ENCODE results near the gene PIGN.

PIGN gene

DNA sequence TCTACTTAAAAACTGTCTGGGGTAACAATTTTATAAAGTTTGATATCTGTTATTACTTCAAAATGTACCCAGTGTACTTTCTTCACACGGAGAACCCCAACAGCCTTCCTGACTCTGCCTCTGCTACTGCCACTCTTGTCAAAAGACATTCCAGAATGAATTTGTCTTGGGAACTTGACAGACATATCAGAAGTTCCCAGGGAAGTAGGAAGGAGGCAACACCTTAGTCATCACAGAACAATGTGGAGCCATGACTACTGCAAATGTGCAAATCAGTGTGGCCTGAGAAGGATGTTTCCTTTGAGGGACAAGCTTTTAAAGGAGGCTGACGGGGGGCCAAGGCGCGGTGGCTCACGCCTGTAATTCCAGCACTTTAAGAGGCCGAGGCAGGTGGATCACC is 160.3 kb downstream of the PIGN start:
- no peak for DNase-seq (ENCODE audit: insufficient read length)
- FAIRE-seq: no peak
- TF ChIP-seq POLR2AphosphoS5 (IDR thresholded peaks at IDR 0.05; ENCODE audit: low read depth, low read length): no peak
- TF ChIP-seq POLR2A (IDR thresholded peaks at IDR 0.05; ENCODE audit: low read depth, low read length): no peak
- TF ChIP-seq TAF1 (IDR thresholded peaks at IDR 0.05; ENCODE audit: borderline replicate concordance, low read depth, low read length): no peak

DNA sequence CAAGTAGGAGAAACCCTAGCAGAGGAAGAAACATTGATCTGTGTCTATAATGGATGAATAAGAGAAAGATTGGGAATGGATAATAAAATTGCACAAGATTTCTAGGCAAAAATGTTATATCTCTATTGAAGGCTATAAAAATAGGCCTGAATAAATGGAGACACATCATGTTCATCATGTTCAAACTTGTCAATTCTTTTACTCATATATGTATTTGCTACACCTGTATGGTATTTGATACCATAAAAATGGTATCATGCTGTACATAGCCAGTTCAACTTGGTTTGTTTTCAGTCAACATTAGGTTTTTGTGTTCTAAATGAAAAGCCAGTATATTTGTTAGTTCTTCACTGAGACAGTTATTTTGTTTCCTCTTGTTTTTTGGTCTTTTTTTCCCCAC is 161.9 kb downstream of the PIGN start:
- TF ChIP-seq POLR2AphosphoS5 (IDR thresholded peaks at IDR 0.05; ENCODE audit: low read depth, low read length) (no peak), POLR2A (IDR thresholded peaks at IDR 0.05; ENCODE audit: low read depth, low read length) (no peak), TAF1 (IDR thresholded peaks at IDR 0.05; ENCODE audit: borderline replicate concordance, low read depth, low read length) (no peak)
- DNase-seq (ENCODE audit: insufficient read length) (no peak), FAIRE-seq (no peak)

- DNase-seq (ENCODE audit: insufficient read length): no peak
- TF ChIP-seq TAF1 (IDR thresholded peaks at IDR 0.05; ENCODE audit: borderline replicate concordance, low read depth, low read length): no peak
- no peak for FAIRE-seq
Measured at GRCh38 chr18:62023536-62023935, 163.3 kb downstream of the PIGN start.

DNA sequence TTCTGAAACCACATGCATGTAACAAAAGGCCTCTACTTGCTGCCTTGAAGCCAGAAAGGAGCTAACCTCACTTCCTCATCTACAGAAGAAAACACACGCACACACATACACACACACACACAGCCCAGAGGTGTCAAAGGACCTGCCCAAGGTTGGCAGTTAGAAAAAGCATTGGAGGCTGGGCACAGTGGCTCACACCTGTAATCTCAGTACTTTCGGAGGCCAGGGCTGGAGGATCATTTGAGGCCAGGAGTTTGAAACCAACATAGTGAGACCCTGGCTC is 168.2 kb downstream of the PIGN start:
- TF ChIP-seq POLR2AphosphoS5 (IDR thresholded peaks at IDR 0.05; ENCODE audit: low read depth, low read length) (no peak), TAF1 (IDR thresholded peaks at IDR 0.05; ENCODE audit: borderline replicate concordance, low read depth, low read length) (no peak), POLR2A (IDR thresholded peaks at IDR 0.05; ENCODE audit: low read depth, low read length) (no peak)
- FAIRE-seq (no peak), DNase-seq (ENCODE audit: insufficient read length) (no peak)

- DNase-seq (ENCODE audit: insufficient read length) (no peak), FAIRE-seq (no peak)
- TF ChIP-seq POLR2A (IDR thresholded peaks at IDR 0.05; ENCODE audit: low read depth, low read length) (no peak), POLR2AphosphoS5 (IDR thresholded peaks at IDR 0.05; ENCODE audit: low read depth, low read length) (no peak), TAF1 (IDR thresholded peaks at IDR 0.05; ENCODE audit: borderline replicate concordance, low read depth, low read length) (no peak)
Measured at GRCh38 chr18:62018034-62018758, 168.7 kb downstream of the PIGN start.

DNA sequence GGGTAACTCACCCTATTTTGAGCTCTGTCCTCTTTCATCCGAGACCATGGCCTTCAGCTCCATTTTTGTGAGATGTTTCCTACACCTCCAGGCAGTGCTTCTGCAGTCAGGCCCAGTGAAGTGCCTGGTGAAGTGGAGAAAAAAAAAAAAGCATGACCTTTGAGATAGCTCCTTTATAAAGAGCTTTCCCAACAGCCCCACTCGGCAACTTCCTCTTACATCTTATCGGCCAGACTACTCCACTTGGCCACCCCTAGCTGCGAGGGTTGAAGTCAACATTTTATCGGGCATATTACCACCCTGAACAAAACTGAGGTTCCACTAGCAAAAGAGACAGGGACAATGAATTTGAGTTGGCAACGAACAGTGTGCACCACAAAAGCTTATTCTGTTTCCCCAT is 169.2 kb downstream of the PIGN start:
- no peak for DNase-seq (ENCODE audit: insufficient read length)
- FAIRE-seq: no peak
- TF ChIP-seq POLR2AphosphoS5 (IDR thresholded peaks at IDR 0.05; ENCODE audit: low read depth, low read length) (no peak), POLR2A (IDR thresholded peaks at IDR 0.05; ENCODE audit: low read depth, low read length) (no peak), TAF1 (IDR thresholded peaks at IDR 0.05; ENCODE audit: borderline replicate concordance, low read depth, low read length) (no peak)

DNA sequence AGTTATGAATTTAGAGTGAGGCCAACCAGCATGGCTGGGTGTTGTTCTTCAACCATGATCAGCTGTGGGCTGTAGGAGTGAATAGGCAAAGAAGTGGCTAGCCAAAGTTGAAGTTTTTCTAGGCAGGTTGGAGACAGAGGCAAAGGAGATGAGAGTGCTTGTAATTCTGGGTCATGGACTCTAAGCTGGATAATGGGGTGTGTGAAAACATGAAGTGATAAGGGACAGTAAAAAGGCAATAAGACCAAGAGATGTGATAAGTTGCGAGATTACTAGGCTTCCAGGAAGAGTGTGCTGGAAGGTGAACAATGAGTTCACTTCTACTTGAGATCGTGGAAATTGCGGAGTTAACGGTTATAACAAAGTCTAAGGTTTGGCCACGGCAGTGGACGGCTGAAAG is 175.4 kb downstream of the PIGN start:
- no peak for TF ChIP-seq TAF1 (IDR thresholded peaks at IDR 0.05; ENCODE audit: borderline replicate concordance, low read depth, low read length)
- no peak for TF ChIP-seq POLR2A (IDR thresholded peaks at IDR 0.05; ENCODE audit: low read depth, low read length)
- TF ChIP-seq POLR2AphosphoS5 (IDR thresholded peaks at IDR 0.05; ENCODE audit: low read depth, low read length): no peak
- FAIRE-seq (no peak), DNase-seq (ENCODE audit: insufficient read length) (no peak)

DNA sequence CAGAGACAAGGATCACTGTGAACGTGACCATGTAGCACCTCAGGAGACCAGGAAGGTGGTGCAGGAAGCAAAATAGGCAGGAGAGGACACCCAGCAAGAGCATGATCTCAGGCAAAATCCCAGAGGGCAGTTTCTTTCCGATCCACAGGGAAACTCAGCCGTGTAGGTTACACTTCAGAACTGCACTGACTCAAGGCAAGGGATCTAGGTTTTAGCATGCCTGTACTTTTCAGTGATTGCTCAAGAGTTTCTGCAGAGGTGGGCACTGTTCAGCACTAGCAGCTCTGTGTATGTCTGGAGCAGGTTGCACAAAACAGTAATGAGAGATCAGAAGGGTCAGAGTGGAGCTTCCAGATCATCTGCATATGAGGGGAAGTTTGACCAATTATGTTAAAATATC is 177.3 kb downstream of the PIGN start:
- DNase-seq (ENCODE audit: insufficient read length) (no peak), FAIRE-seq (no peak)
- no peak for TF ChIP-seq POLR2A (IDR thresholded peaks at IDR 0.05; ENCODE audit: low read depth, low read length)
- no peak for TF ChIP-seq TAF1 (IDR thresholded peaks at IDR 0.05; ENCODE audit: borderline replicate concordance, low read depth, low read length)
- no peak for TF ChIP-seq POLR2AphosphoS5 (IDR thresholded peaks at IDR 0.05; ENCODE audit: low read depth, low read length)

- TF ChIP-seq POLR2AphosphoS5 (IDR thresholded peaks at IDR 0.05; ENCODE audit: low read depth, low read length) (no peak), POLR2A (IDR thresholded peaks at IDR 0.05; ENCODE audit: low read depth, low read length) (no peak), TAF1 (IDR thresholded peaks at IDR 0.05; ENCODE audit: borderline replicate concordance, low read depth, low read length) (no peak)
- FAIRE-seq: no peak
- no peak for DNase-seq (ENCODE audit: insufficient read length)
Measured at GRCh38 chr18:62001396-62001795, 185.5 kb downstream of the PIGN start.

DNA sequence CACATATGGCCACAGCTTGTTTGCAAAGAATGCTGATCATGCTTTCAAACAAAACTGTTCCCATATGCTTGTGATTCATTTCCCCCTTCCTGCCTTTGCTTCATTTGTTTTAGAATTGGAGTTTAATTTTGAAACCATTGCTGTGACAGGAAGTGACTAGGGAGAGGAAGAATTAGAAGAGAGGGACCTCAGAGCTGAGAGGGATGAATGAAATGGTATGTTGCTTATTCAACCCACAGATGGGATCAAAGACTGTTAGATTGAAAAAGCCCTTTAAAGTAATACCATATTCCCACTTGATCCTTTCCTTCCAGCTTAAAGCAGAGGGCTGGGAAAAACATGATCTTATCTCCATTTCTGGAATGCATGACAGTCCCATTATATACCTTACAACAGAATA is 187.9 kb downstream of the PIGN start:
- FAIRE-seq (no peak), DNase-seq (ENCODE audit: insufficient read length) (no peak)
- TF ChIP-seq POLR2A (IDR thresholded peaks at IDR 0.05; ENCODE audit: low read depth, low read length) (no peak), TAF1 (IDR thresholded peaks at IDR 0.05; ENCODE audit: borderline replicate concordance, low read depth, low read length) (no peak), POLR2AphosphoS5 (IDR thresholded peaks at IDR 0.05; ENCODE audit: low read depth, low read length) (no peak)

DNA sequence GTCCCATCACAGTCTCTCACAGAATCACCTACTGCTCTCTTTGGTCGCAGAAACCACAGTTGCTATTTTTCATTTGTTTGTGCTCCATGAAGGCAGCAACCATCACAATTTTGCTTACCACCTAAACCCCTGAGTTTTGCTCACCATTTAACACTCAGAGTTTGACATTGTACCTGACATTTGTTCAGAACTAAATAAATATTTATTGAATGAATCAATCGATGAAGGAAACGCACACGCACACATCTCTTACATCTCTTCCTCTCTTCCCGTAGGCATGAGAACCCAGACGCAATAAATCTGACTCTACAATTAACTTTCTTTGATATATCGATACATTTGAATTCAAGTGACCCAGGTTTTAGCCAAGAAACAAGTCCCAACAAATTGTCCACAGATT is 188.5 kb downstream of the PIGN start:
- no peak for DNase-seq (ENCODE audit: insufficient read length)
- TF ChIP-seq TAF1 (IDR thresholded peaks at IDR 0.05; ENCODE audit: borderline replicate concordance, low read depth, low read length) (no peak), POLR2AphosphoS5 (IDR thresholded peaks at IDR 0.05; ENCODE audit: low read depth, low read length) (no peak), POLR2A (IDR thresholded peaks at IDR 0.05; ENCODE audit: low read depth, low read length) (no peak)
- FAIRE-seq: no peak

DNA sequence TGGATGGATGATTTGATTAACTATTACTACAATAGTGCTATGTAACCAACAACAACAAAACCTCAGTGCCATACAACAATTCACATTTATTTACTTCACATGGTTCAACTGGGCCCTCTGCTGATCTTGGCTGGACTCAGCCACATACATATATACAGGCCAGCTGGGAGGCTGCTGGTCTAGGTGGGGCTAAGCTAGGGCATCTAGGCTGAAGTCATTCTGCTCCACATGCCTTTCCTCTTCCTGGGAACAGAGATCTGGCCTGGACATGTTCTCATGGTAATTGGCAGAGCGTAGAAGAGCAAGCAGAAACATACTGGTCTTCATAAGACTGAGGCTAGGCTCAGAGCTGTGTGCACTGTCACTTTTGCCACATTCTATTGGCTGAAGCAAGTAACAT is 191.2 kb downstream of the PIGN start:
- TF ChIP-seq TAF1 (IDR thresholded peaks at IDR 0.05; ENCODE audit: borderline replicate concordance, low read depth, low read length): no peak
- TF ChIP-seq POLR2A (IDR thresholded peaks at IDR 0.05; ENCODE audit: low read depth, low read length): no peak
- TF ChIP-seq POLR2AphosphoS5 (IDR thresholded peaks at IDR 0.05; ENCODE audit: low read depth, low read length): no peak
- DNase-seq (ENCODE audit: insufficient read length) (no peak), FAIRE-seq (peak; percentile 44)

DNA sequence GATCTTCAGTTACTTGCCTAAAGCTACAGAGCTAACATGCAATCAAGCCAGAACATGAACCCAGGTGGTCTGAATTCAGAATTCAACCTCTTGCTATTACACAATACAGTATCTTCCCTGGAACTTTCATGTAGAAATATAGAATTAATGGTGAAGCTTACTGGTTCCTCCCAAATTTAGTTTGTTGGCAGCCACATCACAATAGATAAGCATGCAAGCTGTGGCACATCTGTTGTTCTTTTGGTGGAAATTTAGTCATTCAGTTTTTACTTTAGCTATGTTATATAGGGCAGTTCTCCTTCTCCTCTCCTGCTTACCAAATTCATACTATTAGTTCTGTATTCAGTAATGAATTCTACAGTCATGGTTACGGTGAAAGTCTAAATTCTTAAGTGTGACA is 193.0 kb downstream of the PIGN start:
- FAIRE-seq (no peak), DNase-seq (ENCODE audit: insufficient read length) (no peak)
- TF ChIP-seq POLR2AphosphoS5 (IDR thresholded peaks at IDR 0.05; ENCODE audit: low read depth, low read length) (no peak), POLR2A (IDR thresholded peaks at IDR 0.05; ENCODE audit: low read depth, low read length) (no peak), TAF1 (IDR thresholded peaks at IDR 0.05; ENCODE audit: borderline replicate concordance, low read depth, low read length) (no peak)

Data from GM12892 (cell line).